Posterior vena cava (tissue), 2 donors: ENCODE data around the gene AICDA. TPM values are rescaled to one million over a fixed set of nuclear protein-coding genes. Genes with fewer than 3 reads are reported as not detected.
"Not testable (repeated sequence)": the region's sequence is repeated elsewhere in the genome, so short reads cannot be mapped to it uniquely, and the experiment has no call there.

Experiments
- DNase-seq: peaks from one replicate; pipeline ENCODE4 v3.0.0-alpha.2; 2020; ENCODE audit warnings: low spot score
- intact Hi-C, 2 donors: fragments of 100-400 bp; cut with DNase I; formaldehyde crosslinking; loops; one replicate each; pipeline versions ENCODE4 v1.14.1 to v1.14.2; 2022 to 2023
- long read RNA-seq, 2 donors: library from polyadenylated mRNA; unstranded; transcript quantifications; one replicate each; pipeline ENCODE4 v2.0.0, GENCODE V29; 2020 to 2021
- total RNA-seq, 2 donors: library from RNA; stranded (reverse); fragmentation: NEBNext Ultra II Directional; extraction: Animal tissue kit (Norgen Biotek cat#: 25700); gene quantifications; one replicate each; pipeline ENCODE4 v1.2.1, GENCODE V29; 2021
- donor health status: DM: yes; HTN: yes; CAD: no.
- donor health status: DM: yes; HTN: yes; CAD: no.

Gene AICDA
- under 1 TPM in 1 of 2 donors, not detected in 1; 0.28 TPM for total RNA-seq
- long read RNA-seq, donor 1: 0 reads
- long read RNA-seq, donor 2: 0 reads

- DNase-seq: no peak
- intact Hi-C loops: no loop called here
Observed at GRCh38 chr12:8612629-8613028, at the start of gene AICDA. Gene AICDA (minus strand): TSS chr12:8612859. CDS start chr12:8612767, 92 bp downstream.

DNA sequence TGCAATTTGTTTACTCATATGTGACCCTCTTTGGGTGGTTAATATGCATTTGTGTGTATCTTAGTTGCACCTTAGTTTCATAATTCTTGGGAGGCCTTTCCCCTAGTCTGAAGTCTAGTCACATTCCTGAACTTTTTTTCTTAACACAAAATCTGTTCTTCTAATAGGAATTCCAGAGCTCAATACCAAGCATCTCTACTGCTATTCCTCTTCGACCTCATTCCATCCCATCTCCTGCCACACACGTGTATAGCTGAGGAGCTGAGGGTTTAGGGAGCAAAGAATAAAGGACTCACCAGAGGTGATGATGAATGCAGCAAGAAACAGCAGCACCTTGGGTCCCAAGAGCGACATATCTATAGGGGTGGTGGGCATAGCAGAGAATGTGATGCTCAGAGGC, 49.1 kb upstream of the AICDA start:
- DNase-seq: no peak
- intact Hi-C loops: no loop called here

DNA sequence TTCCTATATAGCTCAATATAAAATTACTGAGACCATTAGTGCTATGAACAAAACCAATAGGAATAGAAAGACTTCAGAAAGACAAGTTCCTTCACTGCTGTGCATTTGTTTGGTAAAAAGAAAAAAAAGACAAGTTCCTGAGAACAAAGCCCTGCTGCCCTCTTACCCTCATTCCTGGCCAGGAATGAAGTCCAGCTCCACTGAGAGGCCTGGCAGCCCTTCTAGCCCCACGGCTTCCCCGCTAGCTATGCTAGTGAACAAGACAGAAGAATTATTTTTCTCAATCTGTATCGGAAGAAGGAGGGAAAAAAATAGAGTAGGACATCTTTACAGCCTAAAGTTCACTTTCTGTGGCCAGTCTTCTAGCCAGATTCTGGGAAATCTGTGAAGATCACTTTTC, 48.4 kb upstream of the AICDA start:
- intact Hi-C loops: no loop called here
- no peak for DNase-seq

DNA sequence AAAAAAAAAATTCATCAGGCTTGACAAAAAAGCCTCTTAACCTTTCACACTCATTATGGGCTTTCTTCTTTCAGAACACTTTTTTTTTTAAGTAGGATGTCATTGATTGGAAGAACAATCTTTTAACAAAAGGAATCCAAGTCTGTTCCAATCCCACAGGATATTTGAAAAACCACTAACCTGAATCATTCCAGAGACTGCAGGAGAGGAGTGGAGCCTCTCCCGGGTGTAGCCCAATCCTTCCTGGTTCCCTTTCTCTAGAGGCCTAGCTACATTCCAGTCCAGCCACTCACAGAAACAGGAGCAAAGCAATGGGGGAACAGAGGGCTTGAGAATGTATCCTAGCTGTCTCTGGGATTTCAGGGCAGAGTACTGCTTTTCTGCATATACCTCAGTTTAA, 45.7 kb upstream of the AICDA start:
- intact Hi-C loops: no loop called here
- DNase-seq: no peak

GRCh38 chr12:8655421-8655820, 42.8 kb upstream of the AICDA start:
- intact Hi-C loops: no loop called here

DNA sequence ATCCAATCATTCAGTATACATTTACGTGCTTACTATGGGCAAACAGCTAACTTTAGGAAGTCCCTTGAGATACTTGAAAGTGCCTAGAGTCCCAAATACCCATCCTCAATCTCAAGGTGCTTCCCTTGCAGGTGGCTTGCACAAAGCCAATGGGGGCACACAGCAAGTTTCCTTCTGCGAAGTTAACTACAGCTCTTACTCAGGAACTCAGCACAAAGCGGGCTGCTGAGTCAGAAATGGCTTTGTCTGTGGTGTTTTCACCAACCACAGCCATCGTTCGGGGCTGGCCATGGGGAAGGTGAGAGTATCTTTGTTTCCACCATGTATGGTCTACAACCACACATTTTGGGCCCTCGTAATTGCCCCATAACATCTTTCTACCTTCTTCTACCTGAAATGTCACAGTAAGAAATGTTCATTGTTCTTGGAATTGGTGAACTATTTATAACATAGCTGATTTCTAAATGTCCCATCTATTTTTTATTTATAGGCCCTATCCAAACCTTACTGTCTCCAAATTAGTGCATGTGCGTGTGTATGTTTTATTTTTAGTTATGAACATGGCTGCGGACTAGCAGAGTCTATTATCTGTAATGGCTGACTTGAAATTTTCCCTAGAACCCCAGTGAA, 36.0 kb upstream of the AICDA start:
- intact Hi-C loops: no loop called here
- no peak for DNase-seq

More at GRCh38 chr12:8655421-8655820, 42.8 kb upstream of the AICDA start:
- DNase-seq: no peak

DNA sequence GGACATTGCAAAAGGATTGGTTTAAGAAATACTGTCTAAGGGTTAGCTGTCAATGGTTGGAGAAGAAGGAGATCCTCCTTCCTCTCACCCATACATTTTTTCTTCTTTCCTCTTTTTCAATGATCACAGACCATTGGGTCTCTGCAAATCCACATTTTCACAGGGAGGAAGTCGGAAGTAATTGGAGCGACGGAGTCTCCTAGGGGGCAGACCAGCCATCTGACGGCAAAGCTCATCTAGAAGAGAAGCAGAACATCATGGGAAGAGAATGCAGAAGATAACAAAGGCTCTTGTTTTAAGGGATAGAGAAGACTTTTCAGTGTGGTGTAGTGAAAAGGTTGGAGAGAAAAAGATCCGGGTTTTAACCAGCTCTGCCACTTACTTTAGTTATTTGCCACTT, 35.3 kb upstream of the AICDA start:
- intact Hi-C loops: no loop called here
- no peak for DNase-seq

GRCh38 chr12:8644345-8645248, 31.9 kb upstream of the AICDA start:
- intact Hi-C loops: no loop called here
- no peak for DNase-seq

DNA sequence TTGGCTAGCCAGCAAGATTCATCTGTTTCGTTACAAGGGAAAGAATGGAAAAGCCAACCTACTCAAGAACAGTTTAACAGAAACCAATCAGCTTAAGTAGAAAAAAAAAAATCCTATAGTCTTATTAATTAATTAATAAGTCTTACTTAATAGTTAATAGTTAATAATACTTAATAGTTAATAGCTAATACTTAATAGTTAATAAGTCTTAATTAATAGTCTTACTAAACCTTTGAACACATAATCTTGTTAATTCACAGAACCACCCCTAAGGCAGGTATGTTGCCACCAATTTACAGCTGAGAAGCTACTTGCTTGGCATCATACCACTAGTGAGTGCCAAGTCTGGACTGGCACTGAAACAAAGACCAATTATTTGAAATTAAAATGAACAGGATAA, 30.1 kb upstream of the AICDA start:
- DNase-seq: no peak
- intact Hi-C loops: no loop called here

GRCh38 chr12:8639936-8640335, 27.3 kb upstream of the AICDA start:
- intact Hi-C loops: no loop called here
- DNase-seq: no peak

GRCh38 chr12:8638951-8639350, 26.3 kb upstream of the AICDA start:
- intact Hi-C loops: no loop called here
- DNase-seq: no peak

GRCh38 chr12:8637666-8638065, 25.0 kb upstream of the AICDA start:
- no peak for DNase-seq
- intact Hi-C loops: no loop called here

- no peak for DNase-seq
- intact Hi-C loops: no loop called here
Observed at GRCh38 chr12:8637244-8637643, 24.6 kb upstream of the AICDA start.

DNA sequence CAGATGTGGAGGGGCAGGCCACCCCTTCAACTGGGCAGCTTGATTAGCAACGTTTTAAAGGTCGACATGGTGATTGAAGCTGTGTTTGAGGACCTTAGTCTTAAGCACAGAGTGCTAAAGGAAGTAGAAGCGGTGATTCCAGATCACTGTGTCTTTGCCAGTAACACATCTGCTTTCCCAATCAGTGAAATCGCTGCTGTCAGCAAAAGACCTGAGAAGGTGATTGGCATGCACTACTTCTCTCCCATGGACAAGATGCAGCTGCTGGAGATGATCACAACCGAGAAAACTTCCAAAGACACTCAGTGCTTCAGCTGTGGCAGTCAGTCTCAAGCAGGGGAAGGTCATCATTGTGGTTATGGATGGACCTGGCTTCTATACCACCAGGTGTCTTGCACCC, 23.9 kb upstream of the AICDA start:
- DNase-seq: no peak
- intact Hi-C loops: no loop called here

GRCh38 chr12:8636007-8636346, 23.3 kb upstream of the AICDA start:
- DNase-seq, intact Hi-C loops: not testable (repeated sequence)

- DNase-seq, intact Hi-C loops: not testable (repeated sequence)
Observed at GRCh38 chr12:8635342-8636006, 22.8 kb upstream of the AICDA start.

DNA sequence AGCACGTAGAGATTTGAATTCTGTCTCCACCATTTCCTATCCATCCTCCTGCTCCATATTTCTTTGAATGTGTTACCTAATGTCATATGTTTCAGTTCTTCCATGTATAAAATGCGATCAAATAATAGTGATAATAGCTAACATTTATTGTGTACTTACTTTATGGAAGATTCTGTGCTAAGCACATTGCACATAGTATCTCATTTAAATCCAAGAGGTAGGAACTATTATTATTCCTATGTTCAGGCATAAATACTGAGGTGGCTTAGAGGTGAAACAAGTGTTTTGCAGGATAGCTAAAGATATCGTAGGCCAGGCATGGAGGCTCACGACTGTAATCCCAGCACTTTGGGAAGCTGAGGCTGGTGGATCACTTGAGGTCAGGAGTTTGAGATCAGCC, 17.5 kb upstream of the AICDA start:
- DNase-seq: no peak
- intact Hi-C loops: no loop called here

GRCh38 chr12:8629486-8630033, 16.9 kb upstream of the AICDA start:
- DNase-seq: no peak
- intact Hi-C loops: no loop called here

- no peak for DNase-seq
- intact Hi-C loops: no loop called here
Observed at GRCh38 chr12:8628731-8629130, 16.1 kb upstream of the AICDA start.

GRCh38 chr12:8624750-8625149, 12.1 kb upstream of the AICDA start:
- intact Hi-C loops: not testable (repeated sequence)

More at GRCh38 chr12:8624750-8625149, 12.1 kb upstream of the AICDA start:
- not testable (repeated sequence) for DNase-seq
